IPS-15b (cell line): ENCODE results near the gene PTPN1.
"Not testable (repeated sequence)": the region's sequence is repeated elsewhere in the genome, so short reads cannot be mapped to it uniquely, and the experiment has no call there.

ENCODE experiments used
- H3K27me3 ChIP-seq: one replicate; pipeline ENCODE4 v1.6.1; 2013; ENCODE audit warnings: low read length; ENCODE audit not compliant: control insufficient read depth, insufficient read depth
- H3K36me3 ChIP-seq: one replicate; pipeline ENCODE4 v1.6.1; 2013; ENCODE audit warnings: low read length; ENCODE audit not compliant: control insufficient read depth, insufficient read depth
- H3K4me1 ChIP-seq: one replicate; pipeline ENCODE4 v1.6.1; 2013; ENCODE audit warnings: mild to moderate bottlenecking, low read length; ENCODE audit not compliant: control insufficient read depth, insufficient read depth
- H3K4me3 ChIP-seq: one replicate; pipeline ENCODE4 v1.5.1; 2013; ENCODE audit warnings: low read depth, low read length
- H3K9ac ChIP-seq: one replicate; pipeline ENCODE4 v1.6.1; 2013; ENCODE audit warnings: low read depth, mild to moderate bottlenecking, low read length
- H3K9me3 ChIP-seq: one replicate; pipeline ENCODE4 v1.6.1; 2013; ENCODE audit warnings: mild to moderate bottlenecking, low read length; ENCODE audit not compliant: control insufficient read depth, insufficient read depth

Gene PTPN1

GRCh38 chr20:50527068-50527605, 17.0 kb downstream of the PTPN1 start:
- Histone ChIP-seq H3K4me3 (no peak overlapping the region), H3K36me3 (no peaks in the 10 kb centered on the region), H3K9me3 (no peaks in the 10 kb centered on the region), H3K4me1 (no peaks in the 10 kb centered on the region), H3K9ac (no peak overlapping the region), H3K27me3 (no peaks in the 10 kb centered on the region)

- Histone ChIP-seq H3K4me3 (no peak overlapping the region), H3K4me1 (no peaks in the 10 kb centered on the region), H3K36me3 (no peaks in the 10 kb centered on the region), H3K27me3 (no peaks in the 10 kb centered on the region), H3K9ac (no peak overlapping the region), H3K9me3 (no peaks in the 10 kb centered on the region)
Measured at GRCh38 chr20:50528129-50528528, 17.9 kb downstream of the PTPN1 start.

GRCh38 chr20:50528804-50529351, 18.7 kb downstream of the PTPN1 start:
- Histone ChIP-seq H3K9me3 (no peaks in the 10 kb centered on the region), H3K36me3 (no peaks in the 10 kb centered on the region), H3K4me1 (no peaks in the 10 kb centered on the region), H3K4me3 (no peak overlapping the region), H3K9ac (no peak overlapping the region), H3K27me3 (no peaks in the 10 kb centered on the region)

- H3K9ac ChIP-seq, result no peak overlapping the region
- H3K4me1 ChIP-seq, result no peaks in the 10 kb centered on the region
- H3K9me3 ChIP-seq, result no peaks in the 10 kb centered on the region
- H3K36me3 ChIP-seq, result no peaks in the 10 kb centered on the region
- no peak overlapping the region for H3K4me3 ChIP-seq
- H3K27me3 ChIP-seq, result no peaks in the 10 kb centered on the region
Measured at GRCh38 chr20:50532221-50532620, 22.0 kb downstream of the PTPN1 start.

- H3K4me3 ChIP-seq, result no peak overlapping the region
- no peaks in the 10 kb centered on the region for H3K9me3 ChIP-seq
- H3K36me3 ChIP-seq, result no peaks in the 10 kb centered on the region
- no peaks in the 10 kb centered on the region for H3K4me1 ChIP-seq
- no peaks in the 10 kb centered on the region for H3K27me3 ChIP-seq
- no peak overlapping the region for H3K9ac ChIP-seq
Measured at GRCh38 chr20:50533061-50533460, 22.9 kb downstream of the PTPN1 start.

GRCh38 chr20:50533464-50533863, 23.3 kb downstream of the PTPN1 start:
- no peaks in the 10 kb centered on the region for H3K36me3 ChIP-seq
- no peaks in the 10 kb centered on the region for H3K4me1 ChIP-seq
- H3K9ac ChIP-seq, result no peak overlapping the region
- no peak overlapping the region for H3K4me3 ChIP-seq
- no peaks in the 10 kb centered on the region for H3K9me3 ChIP-seq
- no peaks in the 10 kb centered on the region for H3K27me3 ChIP-seq

- Histone ChIP-seq H3K9ac (no peak overlapping the region), H3K27me3 (no peaks in the 10 kb centered on the region), H3K4me1 (no peaks in the 10 kb centered on the region), H3K9me3 (no peaks in the 10 kb centered on the region), H3K36me3 (no peaks in the 10 kb centered on the region), H3K4me3 (no peak overlapping the region)
Measured at GRCh38 chr20:50534567-50534966, 24.4 kb downstream of the PTPN1 start.

GRCh38 chr20:50535162-50535561, 25.0 kb downstream of the PTPN1 start:
- H3K4me1 ChIP-seq, result no peaks in the 10 kb centered on the region
- no peaks in the 10 kb centered on the region for H3K27me3 ChIP-seq
- H3K9me3 ChIP-seq, result no peaks in the 10 kb centered on the region
- no peaks in the 10 kb centered on the region for H3K36me3 ChIP-seq
- no peak overlapping the region for H3K4me3 ChIP-seq
- no peak overlapping the region for H3K9ac ChIP-seq

GRCh38 chr20:50536333-50536732, 26.1 kb downstream of the PTPN1 start:
- no peak overlapping the region for H3K9ac ChIP-seq
- H3K27me3 ChIP-seq, result no peaks in the 10 kb centered on the region
- no peaks in the 10 kb centered on the region for H3K36me3 ChIP-seq
- no peak overlapping the region for H3K4me3 ChIP-seq
- H3K4me1 ChIP-seq, result no peaks in the 10 kb centered on the region
- H3K9me3 ChIP-seq, result no peaks in the 10 kb centered on the region

GRCh38 chr20:50537546-50538201, 27.5 kb downstream of the PTPN1 start:
- no peaks in the 10 kb centered on the region for H3K4me1 ChIP-seq
- H3K9me3 ChIP-seq, result no peaks in the 10 kb centered on the region
- H3K27me3 ChIP-seq, result no peaks in the 10 kb centered on the region
- no peak overlapping the region for H3K9ac ChIP-seq
- H3K36me3 ChIP-seq, result no peaks in the 10 kb centered on the region
- no peak overlapping the region for H3K4me3 ChIP-seq

GRCh38 chr20:50538276-50538675, 28.1 kb downstream of the PTPN1 start:
- Histone ChIP-seq H3K4me3 (no peak overlapping the region), H3K27me3 (no peaks in the 10 kb centered on the region), H3K9ac (no peak overlapping the region), H3K9me3 (no peaks in the 10 kb centered on the region), H3K4me1 (no peaks in the 10 kb centered on the region), H3K36me3 (no peaks in the 10 kb centered on the region)

- H3K36me3 ChIP-seq, H3K9ac ChIP-seq, H3K9me3 ChIP-seq, H3K4me1 ChIP-seq, H3K4me3 ChIP-seq, H3K27me3 ChIP-seq: not testable (repeated sequence)
Measured at GRCh38 chr20:50539798-50540197, 29.6 kb downstream of the PTPN1 start.
